GM13977 (cell line): ENCODE measurements around the gene KIF5C.

Experiments used
- DNase-seq: peaks from one replicate; pipeline ENCODE4 v3.0.0; 2012; ENCODE audit warnings: low spot score
- CTCF ChIP-seq: IDR thresholded peaks from 2 replicates; pipeline ENCODE4 v1.5.1; 2012; ENCODE audit warnings: mild to moderate bottlenecking, control low read depth; ENCODE audit not compliant: insufficient read depth; ENCODE audit errors: extremely low read depth, missing control alignments
- in situ Hi-C: fragments of 300-500 bp; cut with MboI; formaldehyde crosslinking; loops from one replicate; pipeline ENCODE4 v1.12.0; 2022; ENCODE audit warnings: low sequenced_read_pairs, low pct_unique_long_range_greater_than_20kb, mixed read lengths, inconsistent platforms; ENCODE audit not compliant: unreplicated experiment

The KIF5C gene

GRCh38 chr2:148990968-148991367 lies 115.9 kb downstream of the KIF5C start:
- no peak for TF ChIP-seq CTCF
- no peak for DNase-seq

GRCh38 chr2:148992448-148992847 lies 117.4 kb downstream of the KIF5C start:
- DNase-seq: no peak
- in situ Hi-C loops: loop anchor here (25.0 kb wide), 2 partner anchors 455 to 1005 kb away; no protein-coding TSS in a partner anchor
- no peak for TF ChIP-seq CTCF

More at GRCh38 chr2:148990968-148991367, 115.9 kb downstream of the KIF5C start:
- in situ Hi-C loops: loop anchor here (25.0 kb wide), 2 partner anchors 454 to 1004 kb away; no protein-coding TSS in a partner anchor

GRCh38 chr2:148993351-148993750 lies 118.3 kb downstream of the KIF5C start:
- no peak for TF ChIP-seq CTCF
- no peak for DNase-seq
- in situ Hi-C loops: loop anchor here (25.0 kb wide), 2 partner anchors 456 to 1006 kb away; no protein-coding TSS in a partner anchor

- no peak for DNase-seq
- no peak for TF ChIP-seq CTCF
- in situ Hi-C loops: loop anchor here (25.0 kb wide), 2 partner anchors 457 to 1007 kb away; no protein-coding TSS in a partner anchor
These were observed 119.3 kb downstream of the KIF5C start for GRCh38 chr2:148994341-148994740.

- no peak for DNase-seq
- in situ Hi-C loops: loop anchor here (25.0 kb wide), 2 partner anchors 460 to 1010 kb away; no protein-coding TSS in a partner anchor
- TF ChIP-seq CTCF: no peak
These were observed 121.8 kb downstream of the KIF5C start for GRCh38 chr2:148996805-148997204.

DNA sequence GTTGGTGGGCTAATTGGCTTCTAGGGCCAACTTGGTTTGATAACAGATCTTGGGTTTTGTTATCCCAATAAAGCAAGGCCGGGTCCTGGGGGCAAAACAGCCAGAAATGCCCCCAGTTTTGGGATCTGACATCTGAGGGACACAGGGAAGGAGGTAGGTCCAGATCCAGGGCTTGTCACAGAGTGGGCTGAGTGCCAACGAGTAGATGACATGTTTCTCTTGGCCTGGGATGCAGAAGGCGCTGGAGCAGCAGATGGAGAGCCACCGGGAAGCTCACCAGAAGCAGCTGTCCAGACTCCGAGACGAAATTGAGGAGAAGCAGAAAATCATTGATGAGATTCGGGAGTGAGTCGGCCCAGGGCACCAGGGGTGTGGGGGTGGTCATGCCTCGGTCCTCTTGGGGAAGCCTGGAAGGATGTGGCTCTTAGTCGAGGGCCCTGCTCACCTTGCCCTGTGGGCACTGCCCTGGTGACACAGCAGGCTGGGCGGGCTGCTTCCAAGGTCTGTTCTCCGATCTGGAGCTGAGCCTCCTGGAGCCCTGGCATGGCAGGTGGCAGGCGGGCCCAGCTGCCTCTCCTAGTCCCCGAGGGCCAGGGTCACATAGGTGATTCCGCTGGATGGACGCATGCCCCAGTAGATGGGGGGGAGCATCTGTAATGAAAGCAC lies 123.3 kb downstream of the KIF5C start:
- no peak for TF ChIP-seq CTCF
- no peak for DNase-seq
- in situ Hi-C loops: loop anchor here (25.0 kb wide), 2 partner anchors 461 to 1011 kb away; no protein-coding TSS in a partner anchor
